Measurements from ENCODE around the gene DSP. TPM values are rescaled to one million over a fixed set of nuclear protein-coding genes. Genes with fewer than 3 reads are reported as not detected.

Gene DSP
- total and polyA plus RNA-seq, 2 donors: 4.3 to 33.9 TPM

- H3K27ac ChIP-seq (ENCODE audit: low read depth): no peak overlapping the region
- H3K36me3 ChIP-seq (ENCODE audit: insufficient read depth): no peaks in the 10 kb centered on the region
- no peak overlapping the region for H3K4me3 ChIP-seq (ENCODE audit: low read depth, low read length)
- DNase-seq (ENCODE audit: extremely low spot score): no peak
- H3K4me1 ChIP-seq (ENCODE audit: insufficient read depth): no peaks in the 10 kb centered on the region
- WGBS: 82% methylated on average over 2 of the region's 2 CpGs
Observed at GRCh38 chr6:7559651-7560385, 18.3 kb downstream of the DSP start.

GRCh38 chr6:7561153-7561964, 19.9 kb downstream of the DSP start:
- Histone ChIP-seq H3K36me3 (ENCODE audit: insufficient read depth) (no peaks in the 10 kb centered on the region), H3K4me1 (ENCODE audit: insufficient read depth) (no peaks in the 10 kb centered on the region), H3K27ac (ENCODE audit: low read depth) (no peak overlapping the region), H3K4me3 (ENCODE audit: low read depth, low read length) (no peak overlapping the region)
- no peak for DNase-seq (ENCODE audit: extremely low spot score)
- 80% methylated on average over 19 of the region's 19 CpGs for WGBS

- H3K36me3 ChIP-seq (ENCODE audit: insufficient read depth): no peaks in the 10 kb centered on the region
- no peak overlapping the region for H3K27ac ChIP-seq (ENCODE audit: low read depth)
- DNase-seq (ENCODE audit: extremely low spot score): no peak
- 89% methylated on average over 4 of the region's 4 CpGs for WGBS
- H3K4me3 ChIP-seq (ENCODE audit: low read depth, low read length): no peak overlapping the region
- no peaks in the 10 kb centered on the region for H3K4me1 ChIP-seq (ENCODE audit: insufficient read depth)
Observed at GRCh38 chr6:7562769-7563168, 21.3 kb downstream of the DSP start.

DNA sequence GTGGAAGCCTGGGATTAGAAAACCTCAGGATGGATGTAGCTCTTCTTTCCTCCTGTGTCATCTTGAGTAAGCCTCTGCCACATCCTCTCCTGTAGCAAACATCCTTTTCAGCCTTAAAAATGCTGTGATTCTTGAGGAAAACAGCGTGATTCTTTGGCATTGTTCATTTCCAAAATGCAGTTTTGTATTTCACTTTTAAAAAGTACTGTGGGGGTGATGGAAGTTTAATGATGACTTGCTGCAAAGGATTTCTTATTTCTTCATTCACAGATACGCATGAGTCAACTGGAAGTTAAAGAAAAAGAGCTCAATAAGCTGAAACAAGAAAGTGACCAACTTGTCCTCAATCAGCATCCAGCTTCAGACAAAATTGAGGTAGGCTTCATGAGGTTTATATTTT, 24.6 kb downstream of the DSP start:
- Histone ChIP-seq H3K4me3 (ENCODE audit: low read depth, low read length) (no peak overlapping the region), H3K27ac (ENCODE audit: low read depth) (no peak overlapping the region), H3K4me1 (ENCODE audit: insufficient read depth) (no peaks in the 10 kb centered on the region), H3K36me3 (ENCODE audit: insufficient read depth) (no peaks in the 10 kb centered on the region)
- 89% methylated on average over 2 of the region's 2 CpGs for WGBS
- no peak for DNase-seq (ENCODE audit: extremely low spot score)

- Histone ChIP-seq H3K27ac (ENCODE audit: low read depth) (no peak overlapping the region), H3K4me3 (ENCODE audit: low read depth, low read length) (no peak overlapping the region), H3K4me1 (ENCODE audit: insufficient read depth) (no peaks in the 10 kb centered on the region), H3K36me3 (ENCODE audit: insufficient read depth) (no peaks in the 10 kb centered on the region)
- no peak for DNase-seq (ENCODE audit: extremely low spot score)
- 89% methylated on average over 4 of the region's 4 CpGs for whole genome bisulfite sequencing
Observed at GRCh38 chr6:7566617-7567173, 25.2 kb downstream of the DSP start.

- Histone ChIP-seq H3K4me3 (ENCODE audit: low read depth, low read length) (no peak overlapping the region), H3K27ac (ENCODE audit: low read depth) (no peak overlapping the region), H3K36me3 (ENCODE audit: insufficient read depth) (no peaks in the 10 kb centered on the region), H3K4me1 (ENCODE audit: insufficient read depth) (no peaks in the 10 kb centered on the region)
- no peak for DNase-seq (ENCODE audit: extremely low spot score)
- 57% methylated on average over 3 of the region's 3 CpGs for WGBS
Observed at GRCh38 chr6:7568021-7568420, 26.6 kb downstream of the DSP start.

DNA sequence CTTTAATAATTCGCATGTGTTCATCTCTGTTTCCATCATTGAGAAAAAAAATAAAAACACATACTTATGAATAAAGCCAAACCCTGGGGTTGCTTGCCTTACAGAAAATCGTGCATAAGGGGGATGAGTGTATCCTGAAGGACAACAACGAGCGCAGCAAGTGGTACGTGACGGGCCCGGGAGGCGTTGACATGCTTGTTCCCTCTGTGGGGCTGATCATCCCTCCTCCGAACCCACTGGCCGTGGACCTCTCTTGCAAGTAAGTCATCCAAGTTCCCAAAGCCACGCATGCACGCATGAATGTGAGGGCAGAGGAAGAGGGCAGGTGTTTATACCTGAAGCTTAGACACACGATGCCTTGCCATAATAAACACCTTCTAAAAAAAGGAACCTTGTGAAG, 27.6 kb downstream of the DSP start:
- no peak overlapping the region for H3K27ac ChIP-seq (ENCODE audit: low read depth)
- no peak overlapping the region for H3K4me3 ChIP-seq (ENCODE audit: low read depth, low read length)
- WGBS: 92% methylated on average over 13 of the region's 13 CpGs
- no peaks in the 10 kb centered on the region for H3K36me3 ChIP-seq (ENCODE audit: insufficient read depth)
- DNase-seq (ENCODE audit: extremely low spot score): no peak
- H3K4me1 ChIP-seq (ENCODE audit: insufficient read depth): no peaks in the 10 kb centered on the region

GRCh38 chr6:7572213-7572943, 30.9 kb downstream of the DSP start:
- WGBS: 92% methylated on average over 9 of the region's 9 CpGs
- H3K4me3 ChIP-seq (ENCODE audit: low read depth, low read length): no peak overlapping the region
- no peaks in the 10 kb centered on the region for H3K4me1 ChIP-seq (ENCODE audit: insufficient read depth)
- no peak overlapping the region for H3K27ac ChIP-seq (ENCODE audit: low read depth)
- no peak for DNase-seq (ENCODE audit: extremely low spot score)
- peaks cover 2% of the 10 kb centered on the region for H3K36me3 ChIP-seq (ENCODE audit: insufficient read depth)

DNA sequence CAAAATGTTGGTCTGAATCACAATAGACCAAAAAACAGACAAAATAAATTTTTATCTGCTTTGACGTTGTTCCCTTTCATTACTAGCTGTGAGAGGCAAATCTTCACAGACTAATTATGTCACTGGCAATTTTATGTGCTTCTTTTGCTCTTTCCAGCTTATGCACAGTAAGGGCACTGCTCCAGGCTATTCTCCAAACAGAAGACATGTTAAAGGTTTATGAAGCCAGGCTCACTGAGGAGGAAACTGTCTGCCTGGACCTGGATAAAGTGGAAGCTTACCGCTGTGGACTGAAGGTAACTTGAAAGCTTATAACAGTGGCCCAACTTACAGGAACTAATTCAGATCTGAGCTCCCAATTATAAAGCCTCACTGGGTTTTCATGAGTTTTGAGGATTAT, 33.0 kb downstream of the DSP start:
- H3K4me3 ChIP-seq (ENCODE audit: low read depth, low read length): no peak overlapping the region
- H3K27ac ChIP-seq (ENCODE audit: low read depth): no peak overlapping the region
- H3K36me3 ChIP-seq (ENCODE audit: insufficient read depth): peaks cover 5% of the 10 kb centered on the region
- no peak for DNase-seq (ENCODE audit: extremely low spot score)
- whole genome bisulfite sequencing: 61% methylated on average over 2 of the region's 2 CpGs
- H3K4me1 ChIP-seq (ENCODE audit: insufficient read depth): no peaks in the 10 kb centered on the region

DNA sequence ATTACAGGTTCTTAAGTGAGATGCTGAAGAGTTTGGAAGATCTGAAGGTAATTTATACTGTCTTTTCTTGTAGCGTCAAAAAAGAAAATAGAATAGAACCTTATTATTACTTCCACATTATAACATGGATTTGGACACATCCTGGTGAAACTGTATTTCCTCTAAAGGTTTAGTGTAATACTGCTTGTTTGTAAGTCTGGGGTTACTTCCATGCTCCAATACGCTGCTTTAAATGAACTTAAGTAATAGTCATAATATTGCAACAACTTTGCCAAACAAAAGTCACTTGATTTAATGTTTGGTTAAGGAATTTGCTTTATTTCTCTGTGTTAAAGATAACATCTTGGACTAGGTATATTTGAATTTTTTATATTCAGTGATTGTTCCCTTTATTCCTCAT, 37.0 kb downstream of the DSP start:
- WGBS: 0% methylated on average over 2 of the region's 2 CpGs
- no peak overlapping the region for H3K27ac ChIP-seq (ENCODE audit: low read depth)
- DNase-seq (ENCODE audit: extremely low spot score): no peak
- H3K4me1 ChIP-seq (ENCODE audit: insufficient read depth): no peaks in the 10 kb centered on the region
- H3K36me3 ChIP-seq (ENCODE audit: insufficient read depth): peaks cover 5% of the 10 kb centered on the region
- H3K4me3 ChIP-seq (ENCODE audit: low read depth, low read length): no peak overlapping the region

- no peaks in the 10 kb centered on the region for H3K4me1 ChIP-seq (ENCODE audit: insufficient read depth)
- no peak overlapping the region for H3K4me3 ChIP-seq (ENCODE audit: low read depth, low read length)
- peaks cover 5% of the 10 kb centered on the region for H3K36me3 ChIP-seq (ENCODE audit: insufficient read depth)
- DNase-seq (ENCODE audit: extremely low spot score): no peak
- 88% methylated on average over 2 of the region's 2 CpGs for WGBS
- no peak overlapping the region for H3K27ac ChIP-seq (ENCODE audit: low read depth)
Observed at GRCh38 chr6:7578931-7579330, 37.5 kb downstream of the DSP start.

- 94% methylated on average over 9 of the region's 9 CpGs for WGBS
- Histone ChIP-seq H3K4me1 (ENCODE audit: insufficient read depth) (no peaks in the 10 kb centered on the region), H3K36me3 (ENCODE audit: insufficient read depth) (peaks cover 5% of the 10 kb centered on the region), H3K4me3 (ENCODE audit: low read depth, low read length) (no peak overlapping the region), H3K27ac (ENCODE audit: low read depth) (no peak overlapping the region)
- DNase-seq (ENCODE audit: extremely low spot score): no peak
Observed at GRCh38 chr6:7579851-7580250, 38.4 kb downstream of the DSP start.

DNA sequence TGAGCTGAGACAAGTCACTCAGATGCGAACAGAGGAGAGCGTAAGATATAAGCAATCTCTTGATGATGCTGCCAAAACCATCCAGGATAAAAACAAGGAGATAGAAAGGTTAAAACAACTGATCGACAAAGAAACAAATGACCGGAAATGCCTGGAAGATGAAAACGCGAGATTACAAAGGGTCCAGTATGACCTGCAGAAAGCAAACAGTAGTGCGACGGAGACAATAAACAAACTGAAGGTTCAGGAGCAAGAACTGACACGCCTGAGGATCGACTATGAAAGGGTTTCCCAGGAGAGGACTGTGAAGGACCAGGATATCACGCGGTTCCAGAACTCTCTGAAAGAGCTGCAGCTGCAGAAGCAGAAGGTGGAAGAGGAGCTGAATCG, 39.1 kb downstream of the DSP start:
- no peak for DNase-seq (ENCODE audit: extremely low spot score)
- WGBS: 83% methylated on average over 13 of the region's 13 CpGs
- Histone ChIP-seq H3K4me3 (ENCODE audit: low read depth, low read length) (no peak overlapping the region), H3K27ac (ENCODE audit: low read depth) (no peak overlapping the region), H3K36me3 (ENCODE audit: insufficient read depth) (peaks cover 5% of the 10 kb centered on the region), H3K4me1 (ENCODE audit: insufficient read depth) (no peaks in the 10 kb centered on the region)
